Inflammatory macrophage (primary cell): Measurements from ENCODE around the gene TNPO1.
"Not testable (repeated sequence)": the region's sequence is repeated elsewhere in the genome, so short reads cannot be mapped to it uniquely, and the experiment has no call there.

ENCODE experiments used
- DNase-seq, 2 donors: peaks; one replicate each; pipeline ENCODE4 v3.0.0-alpha.2; 2020 to 2022

The TNPO1 gene

DNA sequence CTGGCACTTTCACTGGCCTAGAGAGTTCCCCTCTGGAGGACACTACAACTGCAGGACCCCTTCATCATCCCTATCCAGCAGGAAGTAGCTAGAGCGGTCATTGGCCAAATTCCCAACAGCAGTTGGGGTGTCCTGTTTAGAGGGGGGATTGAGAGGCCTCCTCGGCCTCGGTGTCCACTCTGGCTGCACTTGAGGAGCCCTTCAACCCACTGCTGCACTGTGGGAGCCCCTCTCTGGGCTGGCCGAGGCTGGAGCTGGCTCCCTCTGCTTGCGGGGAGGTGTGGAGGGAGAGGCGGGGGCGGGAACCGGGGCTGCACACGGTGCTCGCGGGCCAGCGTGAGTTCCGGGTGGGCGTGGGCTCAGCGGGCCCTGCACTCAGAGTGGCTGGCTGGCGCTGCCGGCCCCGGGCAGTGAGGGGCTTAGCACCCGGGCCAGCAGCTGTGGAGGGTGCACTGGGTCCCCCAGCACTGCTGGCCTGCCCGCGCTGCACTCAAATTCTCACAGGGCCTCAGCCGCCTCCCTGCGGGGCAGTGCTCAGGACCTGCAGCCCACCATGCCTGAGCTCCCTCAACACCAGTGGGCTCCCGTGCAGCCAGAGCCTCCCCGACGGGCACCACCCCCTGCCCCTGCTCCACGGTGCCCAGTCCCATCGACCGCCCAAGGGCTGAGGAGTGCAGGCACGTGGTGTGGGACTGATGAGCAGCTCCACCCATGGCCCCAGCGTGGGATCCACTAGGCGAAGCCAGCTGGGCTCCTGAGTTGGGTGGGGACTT is 118.7 kb downstream of the TNPO1 start:
- not testable (repeated sequence) for DNase-seq

DNA sequence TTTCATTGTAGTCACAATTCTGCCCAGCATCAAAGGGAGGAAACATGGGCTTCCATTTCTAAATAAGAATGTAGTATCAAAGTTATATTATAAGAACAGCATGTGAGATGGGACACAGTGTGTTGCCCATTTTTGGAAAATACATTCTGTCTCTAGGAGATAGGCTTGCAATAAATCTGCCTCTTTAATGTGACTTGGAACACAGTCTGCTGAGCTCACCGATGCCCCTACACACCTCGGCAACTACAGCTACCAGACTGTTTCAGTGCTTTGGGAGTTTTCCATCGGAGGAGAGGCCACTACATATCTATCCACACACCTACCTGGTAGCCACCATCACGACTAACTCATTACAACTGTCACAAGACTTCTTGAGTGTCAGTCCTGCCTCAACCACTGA is 120.4 kb downstream of the TNPO1 start:
- DNase-seq = no peak

DNA sequence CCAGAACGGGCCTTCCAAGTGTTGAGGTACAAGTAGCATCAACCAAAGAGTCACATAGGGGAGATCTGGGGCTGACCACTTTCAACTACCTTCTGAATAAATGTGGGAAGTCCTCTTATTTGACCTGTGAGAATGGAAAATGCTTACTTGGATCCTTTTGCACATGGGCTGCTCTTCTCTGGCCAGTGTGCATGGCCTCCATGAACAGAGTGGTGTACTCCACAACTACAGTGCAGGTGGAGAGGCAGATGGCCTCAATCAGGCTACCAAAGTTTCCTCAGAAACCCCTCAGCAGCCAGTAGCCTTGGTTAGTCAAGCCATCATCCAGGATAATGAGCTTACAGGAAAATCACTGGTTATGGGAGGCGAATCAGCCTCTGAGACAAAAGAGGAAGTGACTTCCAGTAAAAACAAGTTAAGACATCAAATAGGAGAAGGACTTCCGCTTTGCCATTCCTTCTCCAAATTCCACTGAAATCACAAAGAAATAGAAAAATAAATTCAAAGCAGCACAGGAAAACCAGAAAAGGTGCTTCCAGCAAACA is 121.1 kb downstream of the TNPO1 start:
- DNase-seq = peak; percentile 66 to 67

DNA sequence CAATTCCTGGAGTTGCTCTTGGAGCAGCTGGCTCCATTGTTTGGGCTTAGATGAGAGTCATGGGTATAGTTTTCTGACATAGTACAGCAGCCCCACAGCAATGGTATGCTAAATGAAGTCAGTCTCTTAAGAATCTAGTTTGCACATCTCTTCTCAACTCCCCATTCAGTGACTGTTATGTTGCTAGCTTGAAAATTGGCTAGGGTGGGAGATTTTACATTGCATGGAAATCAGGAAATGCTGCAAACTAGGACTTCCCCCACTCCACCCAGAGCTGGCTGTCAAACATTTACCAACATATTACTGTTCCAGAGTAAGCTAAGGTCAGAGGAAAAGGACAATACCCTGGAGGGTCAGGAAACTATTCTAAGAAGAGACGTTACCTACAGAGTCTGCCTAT is 121.7 kb downstream of the TNPO1 start:
- DNase-seq = peak; percentile 47 to 57

DNA sequence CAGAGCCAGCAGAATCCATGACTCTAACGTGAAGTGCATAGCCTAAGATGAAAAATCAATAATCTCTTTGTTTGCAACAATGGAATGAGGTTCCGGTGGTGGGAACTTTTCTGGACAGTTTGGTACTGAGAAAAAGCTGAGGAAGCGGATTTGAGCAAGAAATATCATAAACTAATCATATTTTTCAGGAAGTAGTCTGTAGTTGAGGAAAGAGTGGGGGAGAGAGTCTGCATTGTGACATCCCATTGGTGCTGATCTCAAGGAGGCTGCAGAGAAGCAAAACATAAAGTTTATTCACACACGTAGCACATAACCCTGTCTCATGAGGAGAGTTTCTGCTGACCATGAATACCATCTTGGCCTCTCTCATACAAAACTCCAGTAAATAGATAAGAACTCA is 123.6 kb downstream of the TNPO1 start:
- peak; percentile 84 to 87 for DNase-seq

DNA sequence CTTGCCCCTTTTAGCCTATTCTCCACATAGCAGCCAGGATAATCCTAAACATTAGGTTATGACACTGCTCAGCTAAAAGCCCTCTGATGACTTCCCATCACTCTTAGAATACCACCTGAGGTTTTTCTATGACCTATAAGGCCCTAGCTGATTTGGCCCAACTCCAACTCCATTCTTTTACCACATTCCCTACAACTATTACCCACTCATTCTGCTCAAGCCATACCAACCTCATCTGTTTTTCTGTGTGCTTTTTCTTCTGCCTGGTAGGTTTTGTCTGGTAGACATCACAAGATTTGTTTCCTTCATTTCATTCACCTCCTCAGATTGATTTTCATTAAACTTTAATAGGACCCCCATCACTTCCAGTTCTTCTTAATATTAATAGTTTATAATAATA is 126.8 kb downstream of the TNPO1 start:
- no peak for DNase-seq

DNA sequence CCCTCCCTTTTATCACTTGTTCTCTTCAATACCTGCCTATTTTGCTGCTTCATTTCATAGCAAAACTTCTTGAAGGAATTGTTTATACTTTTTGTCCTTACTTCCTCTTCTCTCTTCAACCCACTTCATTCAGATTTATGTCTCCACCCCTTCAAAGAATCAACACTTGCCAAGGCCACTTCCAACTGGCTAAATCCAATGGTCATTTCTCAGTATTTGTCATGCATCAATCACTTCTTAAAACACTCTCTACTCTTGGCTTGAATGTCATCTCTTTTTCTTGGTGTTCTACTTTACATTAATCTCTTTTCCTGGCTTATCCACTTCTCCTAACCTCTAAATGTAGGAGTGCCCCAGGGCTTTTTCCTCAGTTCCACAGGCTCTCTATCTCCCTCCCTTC is 131.0 kb downstream of the TNPO1 start:
- DNase-seq = peak; percentile 31 to 39

DNA sequence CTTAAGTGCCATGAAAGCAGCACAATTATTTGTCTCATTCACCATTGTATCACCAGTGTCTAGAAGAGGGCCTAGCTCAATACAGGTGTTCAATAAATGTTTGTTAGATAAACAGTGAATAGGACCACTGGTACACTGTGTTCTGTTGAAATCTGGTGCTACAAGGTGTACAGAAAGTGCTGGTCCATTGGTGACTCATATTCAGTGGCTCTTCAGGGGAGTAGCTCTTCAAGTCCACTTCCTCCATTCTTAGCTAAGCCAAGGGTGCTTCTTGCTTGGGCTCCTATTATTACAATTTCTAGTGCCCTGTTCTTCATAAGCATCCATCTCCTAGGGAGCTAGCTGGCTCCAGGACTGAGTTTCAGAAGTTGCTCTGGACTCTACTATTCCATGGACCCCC is 133.0 kb downstream of the TNPO1 start:
- peak; percentile 38 to 45 for DNase-seq

DNA sequence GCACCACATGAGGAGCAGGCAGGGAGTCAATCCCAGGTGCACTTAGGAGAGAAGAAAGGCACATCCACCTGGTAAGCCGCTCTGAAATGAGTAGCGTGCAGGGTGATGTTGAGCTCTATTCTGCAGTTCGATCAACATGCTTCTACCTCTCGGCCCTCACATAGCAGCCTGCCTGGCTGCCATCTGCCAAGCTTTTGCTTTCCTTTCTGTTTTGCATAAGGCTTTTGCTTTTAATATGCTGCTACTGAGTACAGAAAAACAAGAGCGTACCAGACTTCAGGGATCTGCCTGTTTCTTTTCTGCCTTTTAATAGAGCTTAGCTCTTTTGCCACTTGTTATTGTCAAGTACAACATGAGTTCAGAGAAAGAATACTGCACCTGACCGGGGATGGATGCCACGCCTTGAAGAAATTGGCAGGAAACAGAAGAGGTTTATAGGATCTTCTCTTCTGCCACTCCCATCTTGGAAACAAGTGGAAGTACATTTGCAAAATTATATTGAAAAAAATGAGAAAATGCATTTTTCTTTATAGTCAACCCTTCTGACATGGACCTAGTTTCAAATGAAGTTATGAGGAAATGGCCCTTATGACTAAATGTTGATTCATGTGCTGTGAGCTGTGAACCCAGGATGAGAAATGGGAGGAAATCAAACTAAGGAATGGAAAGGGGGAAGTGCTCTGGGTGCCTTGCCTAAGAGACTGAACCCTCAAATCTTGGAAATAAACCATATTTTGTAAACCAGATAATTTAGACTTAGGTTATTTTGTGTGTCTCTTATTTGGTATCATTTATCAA is 135.4 kb downstream of the TNPO1 start:
- DNase-seq = peak; percentile 85 to 95

DNA sequence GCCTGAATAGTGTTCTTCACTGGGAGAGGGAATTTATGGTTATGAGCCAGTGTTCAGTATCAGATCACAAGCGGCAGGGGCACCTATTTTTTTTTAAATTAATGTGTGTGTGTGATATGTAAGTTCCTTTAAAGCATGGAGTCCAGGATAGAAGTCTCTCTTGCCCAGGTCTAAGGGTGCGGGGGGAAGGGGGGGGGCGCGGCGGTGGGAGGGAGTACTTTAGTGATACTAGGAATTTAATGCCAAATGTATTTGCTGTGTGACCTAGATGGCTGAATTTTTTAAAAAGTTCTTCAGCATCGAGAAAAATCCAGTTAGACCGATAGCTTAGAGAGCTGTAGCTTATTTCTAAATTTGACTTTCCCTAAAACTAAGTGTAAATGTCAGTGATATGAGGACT is 137.9 kb downstream of the TNPO1 start:
- no peak for DNase-seq

DNA sequence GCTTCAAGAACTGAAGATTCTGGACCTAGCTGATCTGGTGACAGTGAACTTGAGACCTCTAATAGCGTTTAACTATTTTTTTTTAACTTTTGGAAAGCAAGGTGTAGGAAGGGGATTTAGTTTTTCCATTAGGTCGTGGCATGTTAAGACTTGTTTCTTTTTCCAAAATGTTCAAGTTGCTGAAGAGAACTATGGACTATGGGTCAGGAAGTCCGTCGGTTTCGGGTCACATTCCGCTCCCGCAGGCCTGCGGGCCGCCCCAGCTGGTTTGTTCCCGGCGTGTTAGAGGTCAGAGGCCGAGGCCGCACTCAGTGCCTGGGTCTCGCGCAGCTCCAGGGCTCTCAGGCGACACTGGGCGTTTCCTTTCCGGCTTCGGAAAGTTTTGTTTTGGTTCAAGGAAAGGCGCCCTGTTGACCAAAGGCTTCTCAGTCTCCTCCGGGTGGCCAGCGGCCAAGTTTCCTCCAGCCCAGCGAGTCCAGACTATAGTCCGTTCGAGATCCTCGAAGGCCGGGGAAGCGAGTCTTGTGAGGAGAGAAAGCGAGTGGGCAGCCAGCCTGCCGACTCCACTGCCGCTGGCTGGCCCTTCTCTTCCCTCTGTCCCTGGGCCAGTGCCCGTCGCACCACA is 138.8 kb downstream of the TNPO1 start:
- peak; percentile 67 to 79 for DNase-seq

DNA sequence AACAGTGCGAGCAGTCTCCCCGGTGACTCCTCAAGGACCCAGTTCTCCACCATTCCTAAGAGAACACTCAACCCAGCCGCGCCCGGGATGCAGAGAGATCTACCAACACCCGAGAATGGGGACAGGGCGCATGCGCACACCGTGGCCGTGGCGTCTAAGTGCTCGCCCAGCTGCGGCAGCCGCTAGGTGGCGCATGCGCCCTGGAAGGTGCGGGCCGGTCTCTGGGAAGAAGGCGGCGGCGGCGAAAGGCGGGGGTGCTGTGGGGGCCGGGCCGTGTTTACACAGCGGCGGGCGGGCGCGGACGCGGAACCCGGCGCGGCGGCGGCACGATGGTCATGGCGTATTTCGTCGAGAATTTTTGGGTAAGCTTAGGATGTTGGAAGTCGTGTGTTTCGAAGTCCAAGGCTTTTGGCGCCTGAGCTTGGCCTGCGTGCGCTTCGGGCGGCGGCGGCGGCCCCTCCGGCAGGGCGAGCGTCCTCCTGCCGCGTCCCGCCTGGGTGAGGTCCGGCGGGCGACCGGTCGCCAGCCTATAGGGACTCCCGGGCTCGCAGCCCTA is 139.4 kb downstream of the TNPO1 start, which contains the start of gene FCHO2:
FCHO2 (plus strand) TSS at position 274 of the 556 bp plus-strand sequence; CDS start at position 330, 56 bp downstream.
- DNase-seq = peak; percentile 96 to 98

DNA sequence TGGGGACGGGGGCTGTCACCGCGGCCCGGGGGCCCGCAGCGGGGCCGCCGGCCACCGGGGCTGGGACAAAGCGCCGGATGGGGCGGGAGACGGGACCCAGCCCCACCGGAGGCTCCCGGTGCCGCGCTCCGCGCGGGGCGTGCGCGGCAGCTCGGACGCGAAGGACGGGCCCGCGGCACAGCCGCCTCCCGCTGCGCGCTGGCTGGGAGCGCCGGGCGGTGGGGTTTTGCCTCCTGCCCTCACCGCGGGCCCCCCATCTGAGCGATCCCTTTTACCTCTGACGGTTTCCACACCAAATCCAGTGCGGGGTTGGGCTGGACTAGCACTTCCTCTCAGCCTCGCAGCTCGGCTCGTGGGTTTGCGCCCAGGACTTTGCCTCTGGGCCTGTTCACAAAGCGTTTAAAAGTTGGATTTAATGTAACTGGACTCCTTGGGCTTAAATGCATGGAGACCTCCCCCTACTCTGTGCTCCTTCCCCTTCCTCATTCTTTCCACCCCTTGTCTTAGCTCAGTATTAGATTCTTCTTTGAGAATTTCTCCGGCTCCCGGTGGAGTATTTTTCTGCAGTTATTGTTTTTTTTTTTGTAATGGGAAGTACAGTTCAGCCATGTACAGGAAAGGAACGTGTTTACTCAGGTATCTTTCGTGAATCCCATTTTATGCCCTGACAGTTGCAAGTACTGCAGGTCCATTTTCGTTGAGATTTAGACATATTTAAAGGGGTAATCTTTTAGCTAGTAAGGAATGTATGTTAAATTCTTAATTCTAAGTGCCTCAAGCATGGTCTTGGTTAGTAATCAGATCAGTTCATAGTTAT is 140.1 kb downstream of the TNPO1 start:
- peak; percentile 79 to 80 for DNase-seq

DNA sequence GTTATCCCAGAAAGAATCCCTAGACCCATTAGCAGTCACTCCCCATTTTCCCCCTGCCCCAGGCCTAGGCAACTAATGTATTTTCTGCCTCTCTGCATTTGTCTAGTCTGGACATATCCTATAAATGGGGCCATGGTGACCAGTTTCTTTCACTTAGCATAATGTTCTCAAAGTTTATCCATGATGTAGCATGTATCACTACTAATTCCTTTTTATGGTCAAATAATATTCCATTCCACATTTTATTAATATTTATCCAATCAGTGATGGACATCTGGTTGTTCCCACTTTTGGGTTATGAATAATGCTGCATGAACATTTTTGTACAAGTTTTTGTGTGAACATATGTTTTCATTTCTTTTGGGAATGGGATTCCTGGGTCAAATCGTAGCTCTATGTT is 140.9 kb downstream of the TNPO1 start:
- no peak for DNase-seq

DNA sequence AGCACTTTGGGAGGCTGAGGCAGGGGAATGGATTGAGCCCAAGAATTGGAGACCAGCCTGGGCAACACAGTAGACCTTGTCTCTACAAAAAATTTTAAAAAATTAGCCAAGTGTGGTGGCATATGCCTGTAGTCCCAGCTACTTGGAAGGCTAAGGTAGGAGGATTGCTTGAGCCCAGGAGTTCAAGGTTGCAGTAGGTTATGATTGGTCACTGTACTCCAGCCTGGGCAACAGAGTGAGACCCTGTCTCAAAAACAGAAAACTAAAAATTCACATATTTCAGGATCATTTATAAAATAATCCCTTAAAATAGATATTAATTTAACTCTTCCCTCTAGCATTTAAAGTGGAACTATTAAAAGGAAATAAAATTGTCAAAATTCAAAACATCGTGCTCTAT is 142.8 kb downstream of the TNPO1 start:
- DNase-seq = no peak
